A673 (cell line): Measurements from ENCODE around the gene OR13C5. TPM values are rescaled to one million over a fixed set of nuclear protein-coding genes. Genes with fewer than 3 reads are reported as not detected.

Source experiments
- BruUV-seq: library from RNA; stranded (reverse); fragments of 400-500 nt; replicated peaks from 2 replicates; lab custom pipeline; 2021; lab: Mats Ljungman, UMichigan
- CTCF ChIA-PET: fragments of 300-600 bp; sonication (Branson Sonifier 250); formaldehyde crosslinking; loops from one replicate; lab custom pipeline; 2022; ENCODE audit warnings: antibody characterized with exemption; lab: Charles Lee
- POLR2A ChIA-PET: fragments of 300-600 bp; sonication (Branson Sonifier 250); formaldehyde crosslinking; loops from one replicate; lab custom pipeline; 2022; ENCODE audit warnings: antibody characterized with exemption; ENCODE audit not compliant: low non-redundant PET; lab: Charles Lee
- DNase-seq: peaks from one replicate; pipeline ENCODE4 v3.0.0-alpha.2; 2015; ENCODE audit warnings: low spot score
- H3K27ac ChIP-seq: fragments of 200-600 bp; sonication (generic); 2 replicates; pipeline ENCODE4 v1.5.1; 2016; ENCODE audit warnings: mixed run types, low read depth, mild to moderate bottlenecking, mixed read lengths, antibody characterized with exemption, low read length; ENCODE audit not compliant: poor library complexity, severe bottlenecking
- H3K27me3 ChIP-seq: fragments of 200-600 bp; sonication (generic); replicated peaks from 2 replicates; pipeline ENCODE4 v1.6.1; 2017; ENCODE audit warnings: mixed run types, low read depth, mild to moderate bottlenecking, mixed read lengths, antibody characterized with exemption, low read length; ENCODE audit not compliant: insufficient read depth, poor library complexity
- H3K36me3 ChIP-seq: fragments of 200-600 bp; sonication (generic); 2 replicates; pipeline ENCODE4 v1.6.1; 2016; ENCODE audit warnings: mixed run types, mild to moderate bottlenecking, mixed read lengths, antibody characterized with exemption, low read length; ENCODE audit not compliant: insufficient read depth, poor library complexity, severe bottlenecking
- H3K4me1 ChIP-seq: fragments of 200-600 bp; sonication (generic); 2 replicates; pipeline ENCODE4 v1.6.1; 2017; ENCODE audit warnings: mixed run types, mild to moderate bottlenecking, mixed read lengths, antibody characterized with exemption, low read length; ENCODE audit not compliant: insufficient read depth, poor library complexity, severe bottlenecking
- H3K4me3 ChIP-seq: fragments of 200-600 bp; sonication (generic); 2 replicates; pipeline ENCODE4 v1.5.1; 2016; ENCODE audit warnings: low read depth, mixed run types, mild to moderate bottlenecking, mixed read lengths, low read length; ENCODE audit not compliant: poor library complexity, severe bottlenecking
- H3K9me3 ChIP-seq: fragments of 200-600 bp; sonication (generic); 2 replicates; pipeline ENCODE4 v1.6.1; 2016; ENCODE audit warnings: mixed run types, low read depth, mild to moderate bottlenecking, mixed read lengths, antibody characterized with exemption, low read length; ENCODE audit not compliant: poor library complexity, severe bottlenecking
- EZH2 ChIP-seq: fragments of 200-600 bp; sonication (generic); IDR thresholded peaks from 2 replicates; pipeline ENCODE4 v1.6.1; 2017; ENCODE audit warnings: borderline replicate concordance, low read depth, mild to moderate bottlenecking, mixed read lengths, antibody characterized with exemption, low read length; ENCODE audit not compliant: poor library complexity, severe bottlenecking
- intact Hi-C: fragments of 100-400 bp; cut with micrococcal nuclease; formaldehyde crosslinking; loops from one replicate; pipeline ENCODE4 v1.10.0; 2022; ENCODE audit not compliant: unreplicated experiment
- total RNA-seq: library from RNA; stranded (reverse); gene quantifications from 2 replicates; pipeline ENCODE4 v1.2.3, GENCODE V29; 2021
- TF ChIP-seq, protein P1 (sequence below): fragments of 300-800, 200-600 bp; sonication (generic); conservative IDR thresholded peaks from 2 replicates; pipeline ENCODE4 v1.5.1; 2017; ENCODE audit warnings: low read depth, mild to moderate bottlenecking, antibody characterized with exemption, low read length, moderate library complexity, mixed read lengths

OR13C5 gene
- total RNA-seq, 1 experiment from 2014 or later = not detected

DNA sequence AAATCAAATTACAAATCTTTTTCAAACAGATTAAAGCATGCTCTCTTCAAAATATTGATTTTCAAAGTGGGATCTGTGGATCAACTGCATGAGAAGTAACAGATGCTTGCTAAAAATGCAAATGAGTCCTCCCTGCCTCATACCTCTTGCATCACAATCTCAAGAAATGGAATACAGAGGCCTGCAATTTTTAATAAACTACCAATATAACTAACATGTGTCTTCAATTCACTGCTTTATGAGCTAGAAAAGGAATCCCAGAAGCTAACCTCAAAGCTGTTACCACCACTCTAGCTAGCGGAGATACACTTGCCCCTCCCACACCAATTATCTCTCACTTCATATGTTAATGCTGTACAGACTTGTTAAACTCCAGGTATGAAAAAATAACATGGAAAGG lies 9.6 kb downstream of the OR13C5 start:
- Histone ChIP-seq H3K4me1 (no peaks in the 10 kb centered on the region), H3K27me3 (no peaks in the 10 kb centered on the region), H3K36me3 (no peaks in the 10 kb centered on the region), H3K4me3 (no peak overlapping the region), H3K27ac (no peak overlapping the region), H3K9me3 (no peaks in the 10 kb centered on the region)
- no peak for DNase-seq
- ChIA-PET POLR2A (no interaction called here), CTCF (no interaction called here)
- TF ChIP-seq, protein P1, sequence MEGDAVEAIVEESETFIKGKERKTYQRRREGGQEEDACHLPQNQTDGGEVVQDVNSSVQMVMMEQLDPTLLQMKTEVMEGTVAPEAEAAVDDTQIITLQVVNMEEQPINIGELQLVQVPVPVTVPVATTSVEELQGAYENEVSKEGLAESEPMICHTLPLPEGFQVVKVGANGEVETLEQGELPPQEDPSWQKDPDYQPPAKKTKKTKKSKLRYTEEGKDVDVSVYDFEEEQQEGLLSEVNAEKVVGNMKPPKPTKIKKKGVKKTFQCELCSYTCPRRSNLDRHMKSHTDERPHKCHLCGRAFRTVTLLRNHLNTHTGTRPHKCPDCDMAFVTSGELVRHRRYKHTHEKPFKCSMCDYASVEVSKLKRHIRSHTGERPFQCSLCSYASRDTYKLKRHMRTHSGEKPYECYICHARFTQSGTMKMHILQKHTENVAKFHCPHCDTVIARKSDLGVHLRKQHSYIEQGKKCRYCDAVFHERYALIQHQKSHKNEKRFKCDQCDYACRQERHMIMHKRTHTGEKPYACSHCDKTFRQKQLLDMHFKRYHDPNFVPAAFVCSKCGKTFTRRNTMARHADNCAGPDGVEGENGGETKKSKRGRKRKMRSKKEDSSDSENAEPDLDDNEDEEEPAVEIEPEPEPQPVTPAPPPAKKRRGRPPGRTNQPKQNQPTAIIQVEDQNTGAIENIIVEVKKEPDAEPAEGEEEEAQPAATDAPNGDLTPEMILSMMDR = no peak
- no peak for TF ChIP-seq EZH2
- intact Hi-C loops = no loop called here
- no TSS peak for BruUV-seq

DNA sequence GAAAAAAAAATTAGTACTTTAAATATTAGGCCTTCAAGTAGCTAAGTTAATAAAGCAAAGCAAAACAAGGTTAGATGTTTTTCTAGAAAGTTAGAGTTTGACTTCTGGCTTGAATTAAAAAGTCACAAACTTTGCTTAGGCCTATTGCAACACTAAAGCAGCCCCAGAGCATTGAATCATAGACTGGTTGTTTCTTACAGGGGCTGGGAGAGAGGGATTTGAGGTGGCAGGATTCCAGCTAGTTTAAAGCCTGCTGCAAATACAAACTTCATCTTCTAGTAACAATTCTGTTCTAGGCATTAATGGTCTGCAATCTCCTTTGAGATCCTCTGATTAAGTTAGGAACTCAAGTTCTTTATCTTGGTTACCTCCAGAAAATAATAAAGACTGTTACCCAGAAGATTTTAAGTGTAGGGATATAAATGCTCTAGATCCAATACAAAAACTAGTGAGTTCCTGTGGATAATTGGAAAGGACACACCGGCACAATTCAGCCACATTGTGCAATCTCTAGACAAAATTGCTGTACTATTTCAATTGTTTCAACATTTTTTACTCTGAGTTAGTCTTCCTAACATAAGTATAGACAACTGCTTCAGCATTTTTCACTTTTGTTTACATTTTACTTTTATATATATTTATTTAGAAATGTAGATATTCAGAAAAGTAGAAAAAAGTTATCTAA lies 12.6 kb downstream of the OR13C5 start:
- TF ChIP-seq, protein P1 = no peak
- TF ChIP-seq EZH2 = no peak
- Histone ChIP-seq H3K27ac (no peak overlapping the region), H3K36me3 (no peaks in the 10 kb centered on the region), H3K27me3 (no peaks in the 10 kb centered on the region), H3K9me3 (no peaks in the 10 kb centered on the region), H3K4me1 (no peaks in the 10 kb centered on the region), H3K4me3 (no peak overlapping the region)
- CTCF ChIA-PET = no interaction called here
- no TSS peak for BruUV-seq
- intact Hi-C loops = no loop called here
- POLR2A ChIA-PET = no interaction called here
- DNase-seq = peak; percentile 17

DNA sequence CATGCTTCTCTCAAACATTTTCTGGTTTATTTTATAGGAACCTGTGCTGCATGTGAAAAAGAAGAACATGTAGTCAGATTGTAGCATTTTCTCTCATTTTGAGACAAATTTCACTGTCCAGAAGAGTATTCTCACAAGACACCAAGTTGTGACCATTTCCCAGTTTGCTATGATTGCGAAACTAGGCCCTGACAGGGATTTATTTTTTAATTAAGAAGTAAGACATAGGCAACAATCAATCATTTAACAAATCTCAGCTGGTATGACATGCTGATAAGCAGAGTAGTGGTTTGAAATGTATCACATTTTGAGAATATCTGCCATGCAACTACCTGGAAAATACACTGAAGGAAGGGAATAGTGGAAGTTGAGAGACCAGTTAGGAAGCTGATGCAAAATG lies 18.7 kb downstream of the OR13C5 start:
- Histone ChIP-seq H3K36me3 (no peaks in the 10 kb centered on the region), H3K4me1 (no peaks in the 10 kb centered on the region), H3K27ac (no peak overlapping the region), H3K4me3 (no peak overlapping the region), H3K9me3 (no peaks in the 10 kb centered on the region), H3K27me3 (no peaks in the 10 kb centered on the region)
- DNase-seq = no peak
- intact Hi-C loops = no loop called here
- ChIA-PET POLR2A (no interaction called here), CTCF (no interaction called here)
- BruUV-seq = no TSS peak
- TF ChIP-seq, protein P1 = no peak
- no peak for TF ChIP-seq EZH2
